Embryonic facial prominence (tissue), 1 donor: ENCODE data around the gene HOXA5.

ENCODE experiments used
- DNase-seq: peaks from one replicate; pipeline ENCODE4 v3.0.0-alpha.2; 2016; ENCODE audit errors: extremely low spot score

The HOXA5 gene

DNA sequence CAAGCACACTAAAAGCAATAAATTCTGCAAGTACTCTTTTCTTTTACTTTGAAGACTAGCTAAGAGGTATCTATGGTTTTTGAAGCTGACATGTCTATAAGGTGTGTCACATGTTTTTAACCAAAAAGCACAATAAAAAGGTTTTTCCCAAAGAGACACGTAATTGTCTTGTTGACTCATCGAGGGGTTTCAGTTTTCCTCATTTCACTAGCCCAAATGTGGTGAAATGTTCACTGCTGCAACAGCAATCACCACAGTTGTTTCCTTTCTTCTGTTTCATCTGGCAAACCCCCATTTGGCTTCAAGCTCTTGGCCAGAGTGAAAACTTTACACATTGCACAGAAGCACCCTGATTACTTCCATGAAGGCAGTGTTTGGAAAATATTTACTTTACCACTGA, 9.1 kb downstream of the HOXA5 start:
- no peak for DNase-seq

DNA sequence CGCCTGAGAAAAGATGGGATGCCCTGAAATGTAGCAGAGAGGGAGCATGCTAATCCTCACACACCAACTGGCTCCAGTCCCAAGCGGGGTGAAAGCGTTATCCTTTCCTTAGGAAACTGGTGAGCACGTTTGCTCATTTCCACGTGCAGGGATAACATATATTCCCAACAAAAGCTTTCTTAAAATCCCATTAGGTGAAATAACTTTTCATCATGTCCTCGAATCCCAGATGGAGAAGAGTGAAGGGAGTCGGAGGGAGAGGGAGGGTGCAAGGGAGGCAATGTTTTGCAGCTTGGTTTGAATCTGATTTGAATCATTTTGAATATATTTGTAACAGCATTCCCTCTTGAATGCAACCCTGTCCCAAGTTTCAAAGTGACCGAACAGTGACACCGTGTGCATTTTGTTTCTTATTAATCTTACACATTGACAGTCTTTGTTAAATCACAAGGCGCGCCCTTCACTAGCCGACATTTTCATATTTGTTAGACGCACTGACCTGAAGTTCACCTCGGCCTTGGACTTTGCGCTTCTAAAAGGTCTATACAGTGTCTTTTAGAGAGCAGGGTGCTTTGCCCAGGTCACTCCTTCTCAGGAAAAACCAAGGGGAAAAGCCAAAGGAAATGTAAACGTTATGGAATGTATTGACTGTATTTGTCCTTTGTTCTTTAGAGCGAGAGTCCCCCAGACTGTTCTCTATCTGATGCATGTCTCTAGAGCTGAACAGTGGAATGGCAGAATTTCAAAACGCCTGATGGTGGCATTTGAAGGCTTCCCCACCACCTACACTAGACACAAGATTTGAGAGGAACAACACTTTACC, 9.9 kb downstream of the HOXA5 start:
- DNase-seq, result no peak

DNA sequence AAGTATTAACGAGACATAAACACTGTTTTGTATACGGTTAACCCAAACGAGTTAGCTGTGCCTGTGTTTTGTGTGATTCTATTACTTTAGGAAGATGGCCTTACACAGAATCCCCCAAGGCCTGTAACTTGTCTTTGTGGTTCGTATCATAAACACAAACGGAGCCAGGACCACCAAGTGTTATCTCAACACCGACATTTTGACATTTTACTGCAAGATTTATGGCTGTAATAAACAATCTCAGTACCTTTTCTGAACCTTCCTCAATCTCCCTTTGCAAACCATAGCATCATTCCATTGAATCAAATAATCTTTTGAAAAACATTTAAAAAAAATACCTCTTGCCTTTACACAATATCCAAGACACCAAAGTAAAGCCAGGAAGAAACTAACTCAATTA, 10.5 kb downstream of the HOXA5 start:
- no peak for DNase-seq

DNA sequence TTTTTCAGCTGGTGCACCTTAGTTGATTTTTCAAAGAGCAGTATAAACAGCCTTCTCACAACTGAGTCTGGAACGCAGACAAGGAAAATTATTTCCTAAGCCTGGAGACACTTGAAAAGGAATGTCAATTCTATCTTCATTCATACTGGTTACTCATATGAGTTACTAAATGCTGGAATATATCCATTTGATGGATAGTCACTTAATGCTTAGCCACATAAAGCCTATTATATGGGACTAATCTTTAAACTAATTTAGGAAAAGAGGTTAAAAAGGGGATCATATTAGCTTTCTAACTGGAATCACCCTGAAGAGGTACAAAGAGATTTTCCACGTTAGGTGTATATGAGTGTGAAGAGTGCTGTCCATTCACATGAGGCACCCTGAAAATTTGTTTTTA, 11.3 kb downstream of the HOXA5 start:
- no peak for DNase-seq

DNA sequence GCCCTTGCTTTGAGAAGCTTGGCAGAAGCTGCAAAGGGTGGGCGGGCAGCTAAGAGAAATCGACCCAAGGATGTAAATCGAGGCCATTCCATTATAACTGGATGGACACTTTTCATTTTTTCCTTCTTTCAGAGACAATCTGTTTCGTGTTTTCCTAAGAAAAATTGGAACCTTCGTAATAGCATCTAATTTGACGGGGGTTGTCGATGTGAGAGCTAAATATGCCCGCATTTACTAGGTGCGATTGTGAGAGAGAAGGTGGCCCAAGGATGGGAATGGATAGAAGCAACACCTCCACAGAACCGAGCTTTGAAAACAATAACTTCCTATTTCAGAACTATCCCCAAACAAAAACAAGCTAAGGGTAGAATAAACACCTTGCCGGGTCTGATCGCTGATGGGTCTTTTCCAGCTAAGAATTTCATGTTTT, 12.1 kb downstream of the HOXA5 start:
- no peak for DNase-seq

DNA sequence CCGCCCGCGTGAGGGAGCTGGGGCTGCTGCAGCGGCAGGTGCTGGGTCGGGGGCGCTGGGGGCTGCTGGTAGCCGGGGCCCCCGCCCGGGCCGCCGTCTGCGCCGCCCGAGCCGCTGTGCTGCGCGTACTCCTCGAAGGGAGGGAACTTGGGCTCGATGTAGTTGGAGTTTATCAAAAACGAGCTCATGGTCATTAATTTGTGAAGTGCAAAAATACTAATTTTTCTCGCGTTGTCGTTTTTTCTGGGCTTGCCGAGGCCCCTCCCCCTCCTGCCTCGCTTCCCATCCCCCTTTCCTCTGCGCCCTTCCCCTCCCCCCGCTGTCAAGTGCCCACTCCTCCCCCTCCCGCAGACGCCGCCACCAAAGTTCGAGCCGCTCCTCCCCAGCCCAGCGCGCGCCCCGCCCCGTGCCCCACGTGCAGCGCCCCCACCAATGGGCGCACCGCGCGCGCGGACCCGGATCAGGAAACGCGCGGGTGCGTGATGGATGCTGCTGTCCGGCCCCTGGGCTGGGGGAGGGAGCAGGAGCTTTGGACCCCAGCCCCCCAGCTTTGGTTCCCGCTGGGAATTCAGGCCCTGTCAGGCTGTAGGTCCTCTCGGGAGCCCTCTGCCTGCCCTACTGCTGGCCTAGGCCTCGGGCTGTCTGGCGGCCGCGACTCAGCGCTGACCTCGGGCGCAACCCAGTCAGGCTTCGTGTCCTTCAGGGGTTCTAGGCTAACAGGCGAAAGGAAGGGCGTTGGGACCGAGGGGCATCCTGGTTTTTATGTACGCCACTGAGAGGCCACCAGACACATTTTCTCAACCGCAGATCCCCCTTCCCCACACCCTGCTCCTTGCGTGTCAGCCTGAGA, 12.7 kb downstream of the HOXA5 start, which contains the start of gene HOXA4:
TSS of gene HOXA4 (minus strand) at position 218 of the 850 bp plus-strand sequence. CDS start at position 194, 24 bp downstream.
- DNase-seq, result no peak

DNA sequence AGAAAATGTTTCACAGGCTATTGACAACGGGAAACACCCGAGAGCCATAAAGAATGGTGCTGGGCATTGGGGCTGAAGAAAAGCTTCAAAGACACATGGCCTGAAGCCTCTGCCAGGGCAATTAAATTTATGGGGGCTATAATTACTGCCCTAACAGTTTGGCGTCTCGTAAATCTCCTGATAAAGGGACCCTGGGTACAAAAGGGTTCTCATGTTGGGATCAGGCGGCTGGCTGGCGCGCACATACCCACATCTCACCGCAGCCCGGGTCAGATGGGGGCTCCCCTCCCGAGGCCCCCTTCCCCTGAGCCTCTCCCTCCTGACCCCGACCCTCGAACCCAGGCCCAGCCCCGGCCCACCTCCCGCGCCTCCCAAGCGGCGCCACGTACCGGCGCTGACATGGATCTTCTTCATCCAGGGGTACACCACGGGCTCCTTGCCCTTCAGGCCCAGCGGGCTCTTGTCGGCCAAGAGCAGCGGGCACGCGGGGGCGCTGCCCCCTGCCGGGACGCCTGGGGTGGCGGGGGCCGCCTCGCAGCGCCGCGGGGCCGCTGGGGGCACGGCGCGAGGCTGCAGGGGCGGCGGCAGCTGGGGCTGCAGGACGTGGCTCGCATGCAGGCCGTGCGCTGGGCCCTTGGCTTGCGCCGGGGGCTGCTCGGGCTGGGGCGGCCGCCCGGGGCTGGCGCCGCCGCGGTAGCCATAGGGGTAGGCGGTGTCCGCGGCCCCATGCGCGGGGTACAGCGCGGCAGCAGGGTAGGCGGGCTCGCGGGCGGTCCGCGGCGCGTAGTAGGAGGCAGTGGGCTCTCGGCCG, 13.5 kb downstream of the HOXA5 start:
- DNase-seq, result no peak

DNA sequence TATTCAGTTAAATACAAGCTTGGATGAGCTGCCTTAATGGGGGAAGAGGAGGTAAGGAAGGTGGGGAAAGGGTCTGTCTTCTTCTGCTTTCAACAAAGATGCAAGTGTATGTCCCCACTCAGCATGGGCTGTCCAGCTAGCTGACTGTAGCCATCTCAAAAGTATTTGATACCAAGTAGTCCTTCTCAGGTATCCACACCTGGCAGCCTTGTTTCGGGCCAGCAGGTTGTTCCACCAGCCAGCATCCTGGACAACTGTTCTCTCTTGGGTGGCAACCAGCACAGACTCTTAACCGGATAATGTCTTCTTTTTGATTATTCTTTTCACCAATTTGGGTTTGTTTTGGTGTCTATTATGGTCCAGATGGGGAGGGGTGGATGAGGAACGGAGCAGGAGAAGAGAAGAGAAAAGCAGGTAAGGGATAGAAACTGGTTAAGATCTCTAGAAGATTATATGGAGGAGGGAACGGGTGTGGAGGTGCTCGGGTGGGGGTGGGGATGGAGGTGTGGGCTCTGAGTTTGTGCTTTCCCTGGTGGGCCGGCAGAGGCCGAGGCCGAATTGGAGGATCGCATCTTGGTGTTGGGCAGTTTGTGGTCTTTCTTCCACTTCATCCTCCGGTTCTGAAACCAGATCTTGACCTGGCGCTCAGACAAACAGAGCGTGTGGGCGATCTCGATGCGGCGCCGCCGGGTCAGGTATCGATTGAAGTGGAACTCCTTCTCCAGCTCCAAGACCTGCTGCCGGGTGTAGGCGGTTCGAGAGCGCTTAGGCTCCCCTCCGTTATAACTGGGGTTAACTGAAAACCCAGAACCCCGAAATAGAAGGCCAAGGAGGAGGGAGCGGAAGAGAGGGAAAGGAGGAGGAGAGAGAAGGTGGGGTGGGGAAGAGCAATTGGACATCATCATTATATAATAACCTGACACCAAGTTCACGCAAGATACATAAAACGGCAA, 14.4 kb downstream of the HOXA5 start:
- no peak for DNase-seq

DNA sequence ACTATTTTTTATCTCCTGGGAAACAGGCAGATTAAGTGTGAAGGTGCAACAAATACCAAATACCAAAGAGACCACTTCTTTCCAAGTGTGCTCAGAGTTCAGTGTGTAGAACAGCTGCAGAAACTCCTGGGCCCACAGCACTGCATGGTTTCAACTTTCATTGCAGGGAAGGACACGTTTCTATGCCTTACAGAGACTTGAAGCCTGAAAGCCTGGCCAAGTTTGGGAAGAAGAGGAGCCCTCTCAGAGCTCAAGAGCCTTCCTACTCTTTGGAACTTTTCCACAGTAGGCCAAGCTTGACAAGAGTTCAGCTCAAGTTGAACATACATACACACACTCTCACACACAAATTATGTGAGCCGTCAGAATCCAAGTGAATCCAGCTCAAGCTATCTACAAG, 15.4 kb downstream of the HOXA5 start:
- DNase-seq, result no peak

DNA sequence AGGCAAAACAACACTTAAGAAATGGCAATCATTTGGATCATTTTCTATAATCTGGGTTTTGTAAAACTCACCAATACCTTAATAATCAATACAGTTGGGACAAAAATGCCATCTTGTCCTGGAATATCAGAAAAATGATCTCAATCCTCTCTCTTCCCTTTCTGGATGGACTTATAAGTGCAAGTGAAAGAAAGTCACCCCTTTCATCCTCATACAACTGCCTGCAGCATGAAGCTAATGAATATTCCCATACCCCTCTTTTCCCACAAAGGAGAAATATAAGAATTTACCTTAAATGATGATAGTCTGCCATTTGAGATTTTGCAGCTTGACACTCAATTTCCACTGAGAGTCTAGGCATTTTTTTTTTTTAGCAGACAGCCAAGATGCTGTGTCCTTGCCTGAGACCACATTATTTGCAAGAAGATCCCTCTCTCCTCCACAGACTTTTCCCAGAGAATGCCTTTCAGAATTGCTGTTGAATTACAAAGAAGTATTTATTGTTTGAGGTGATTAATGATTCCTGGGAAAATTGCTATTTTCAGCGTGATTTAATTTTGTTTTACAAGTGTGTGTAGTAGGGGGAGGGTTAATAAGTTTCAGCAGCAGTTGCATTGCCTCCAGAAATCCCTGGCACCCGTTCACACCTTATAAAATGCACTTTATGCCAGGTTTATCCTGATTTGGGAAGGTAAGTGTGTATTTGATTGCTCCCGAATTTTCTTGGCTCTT, 16.7 kb downstream of the HOXA5 start:
- DNase-seq, result no peak

DNA sequence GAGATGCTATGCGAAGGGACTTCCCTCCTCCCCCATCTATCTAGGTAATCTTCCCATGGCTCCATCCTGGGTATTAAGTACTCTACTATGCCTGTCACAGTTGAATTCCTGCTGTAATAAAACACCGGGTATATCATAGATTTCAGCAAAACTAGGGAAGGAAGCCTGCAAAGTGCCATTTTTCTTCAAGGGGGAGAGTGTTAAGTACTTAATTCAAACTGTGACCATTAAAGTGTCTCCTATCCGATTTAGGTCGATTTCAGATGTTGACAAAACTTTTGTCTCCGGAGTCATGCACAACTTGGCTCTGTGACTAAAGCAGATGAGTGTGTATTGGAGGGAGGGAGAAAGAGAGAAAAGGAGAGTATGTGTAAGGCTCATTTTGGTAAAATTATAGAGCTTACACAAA, 17.5 kb downstream of the HOXA5 start:
- no peak for DNase-seq

DNA sequence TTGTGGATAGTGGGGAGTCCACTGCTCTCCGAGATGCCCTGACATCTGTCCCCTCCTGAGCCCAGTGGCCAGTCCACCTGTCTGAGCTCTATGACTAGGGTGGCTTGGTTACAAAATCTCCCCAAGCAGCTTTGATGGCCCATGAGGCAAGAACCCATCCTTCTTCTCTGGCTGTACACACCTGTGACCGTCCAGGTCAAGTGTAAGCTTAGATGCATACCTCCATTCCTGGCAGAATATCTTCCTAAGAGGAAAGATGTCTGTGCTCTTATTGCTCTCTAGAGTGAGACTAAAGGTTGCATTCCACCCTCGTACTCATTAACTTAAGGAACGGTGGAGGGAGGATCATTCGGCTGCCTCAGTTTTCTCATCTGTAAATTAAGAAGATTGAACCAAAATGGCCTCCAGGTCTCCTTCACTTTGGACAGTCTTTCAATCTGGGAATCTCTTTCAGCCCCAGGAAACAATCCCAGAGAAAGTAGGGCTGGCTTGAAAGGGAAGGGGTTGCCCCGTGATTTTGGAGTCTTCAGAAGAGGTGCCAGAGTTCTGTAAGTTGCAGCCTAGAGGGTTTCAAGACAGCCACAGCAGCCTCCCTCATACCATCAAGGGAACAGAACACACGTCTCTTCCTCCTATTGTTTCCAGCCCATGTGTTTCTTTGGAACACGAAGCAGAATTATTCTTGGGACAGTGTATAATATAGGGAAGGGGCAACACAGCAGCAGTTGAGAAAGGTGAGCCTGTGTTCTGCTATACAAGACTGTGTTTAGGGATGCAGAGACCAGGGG, 18.4 kb downstream of the HOXA5 start:
- DNase-seq, result no peak

DNA sequence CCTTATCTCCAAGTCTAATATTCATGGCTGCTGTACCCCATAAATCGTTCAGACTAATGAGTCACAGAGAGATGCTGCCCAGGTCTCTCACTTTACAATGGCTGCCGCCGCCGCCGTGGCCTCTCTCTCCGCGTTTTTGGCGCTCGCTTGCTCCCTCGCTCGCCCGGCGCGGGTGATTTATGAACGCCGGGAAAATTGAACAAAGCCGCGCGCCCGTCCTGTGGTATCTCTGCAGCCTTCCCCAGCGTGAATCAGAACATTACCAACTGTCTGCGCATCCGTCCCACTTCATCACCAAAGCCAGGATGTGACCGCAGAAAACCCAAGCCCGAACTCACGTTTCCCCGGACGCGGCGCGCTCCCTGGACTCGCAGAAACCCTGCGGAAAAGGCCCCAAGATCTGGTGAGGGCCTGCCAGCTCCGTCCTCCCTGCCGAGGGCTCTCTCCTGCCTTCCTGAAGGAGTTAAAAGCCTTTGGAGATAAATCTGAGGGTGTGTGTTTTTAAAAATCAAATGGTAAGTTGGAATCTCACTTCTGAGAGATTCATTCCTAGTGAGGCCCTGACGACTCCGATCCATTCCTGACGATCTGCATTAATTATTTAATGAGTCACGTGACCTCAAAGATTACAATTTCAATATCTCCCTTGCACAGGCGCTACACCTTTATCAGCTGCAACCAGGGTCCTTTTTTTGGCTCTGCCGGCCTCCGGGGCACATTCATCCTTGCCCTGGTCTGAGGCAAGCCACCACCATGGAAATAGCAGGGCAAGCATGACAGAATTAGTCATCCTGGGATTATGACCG, 19.2 kb downstream of the HOXA5 start:
- DNase-seq, result no peak

DNA sequence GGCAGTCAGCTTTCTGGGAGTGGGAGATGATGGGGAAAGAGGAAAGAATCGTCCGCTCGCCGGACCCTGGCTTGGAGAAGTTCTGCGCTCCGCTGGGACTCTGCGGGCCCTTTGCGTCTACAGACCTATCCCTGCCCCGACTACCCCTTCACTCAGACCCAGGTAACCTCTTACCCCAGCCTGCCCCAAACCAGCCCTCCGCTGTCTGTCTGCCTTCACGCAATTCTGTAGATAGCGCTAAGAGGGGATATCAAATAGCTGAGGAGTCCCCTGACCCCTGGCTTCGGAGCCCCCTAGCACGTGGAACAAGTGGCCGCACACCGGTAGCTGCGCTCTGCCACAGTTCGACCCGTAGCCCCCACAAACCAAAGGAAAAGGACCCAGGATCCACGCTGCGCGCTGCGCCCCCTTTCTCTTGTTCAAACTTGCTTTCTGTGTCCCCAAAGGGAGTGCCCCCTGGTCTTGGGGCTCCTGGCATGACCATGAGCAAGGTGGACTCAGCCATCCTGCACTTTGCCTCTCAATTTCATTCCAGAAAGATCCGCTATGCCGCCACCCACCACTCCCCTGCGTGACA, 19.9 kb downstream of the HOXA5 start:
- DNase-seq, result no peak

DNA sequence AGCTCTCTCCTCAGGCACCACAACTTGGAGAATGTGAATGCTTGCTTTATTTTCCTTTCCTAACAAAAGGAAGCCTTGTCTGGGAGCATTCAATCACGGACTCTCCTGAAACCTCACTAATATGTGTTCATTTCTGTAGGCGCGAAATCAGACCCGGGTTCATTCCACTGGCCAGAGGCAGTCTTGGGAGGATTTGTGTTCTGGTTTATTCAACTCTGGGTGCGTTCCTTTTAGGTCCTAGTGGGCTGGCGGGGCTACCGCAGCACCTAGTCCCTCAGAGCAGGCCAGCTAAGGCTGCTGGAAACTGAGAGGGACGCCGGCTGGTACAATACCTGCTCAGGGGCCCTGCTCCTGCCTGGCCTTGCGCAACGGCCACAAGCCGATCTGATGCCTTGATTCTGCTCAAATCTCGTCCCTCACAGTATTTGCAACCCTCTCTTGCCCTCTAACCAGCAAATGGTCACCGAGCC, 20.4 kb downstream of the HOXA5 start:
- DNase-seq, result no peak

DNA sequence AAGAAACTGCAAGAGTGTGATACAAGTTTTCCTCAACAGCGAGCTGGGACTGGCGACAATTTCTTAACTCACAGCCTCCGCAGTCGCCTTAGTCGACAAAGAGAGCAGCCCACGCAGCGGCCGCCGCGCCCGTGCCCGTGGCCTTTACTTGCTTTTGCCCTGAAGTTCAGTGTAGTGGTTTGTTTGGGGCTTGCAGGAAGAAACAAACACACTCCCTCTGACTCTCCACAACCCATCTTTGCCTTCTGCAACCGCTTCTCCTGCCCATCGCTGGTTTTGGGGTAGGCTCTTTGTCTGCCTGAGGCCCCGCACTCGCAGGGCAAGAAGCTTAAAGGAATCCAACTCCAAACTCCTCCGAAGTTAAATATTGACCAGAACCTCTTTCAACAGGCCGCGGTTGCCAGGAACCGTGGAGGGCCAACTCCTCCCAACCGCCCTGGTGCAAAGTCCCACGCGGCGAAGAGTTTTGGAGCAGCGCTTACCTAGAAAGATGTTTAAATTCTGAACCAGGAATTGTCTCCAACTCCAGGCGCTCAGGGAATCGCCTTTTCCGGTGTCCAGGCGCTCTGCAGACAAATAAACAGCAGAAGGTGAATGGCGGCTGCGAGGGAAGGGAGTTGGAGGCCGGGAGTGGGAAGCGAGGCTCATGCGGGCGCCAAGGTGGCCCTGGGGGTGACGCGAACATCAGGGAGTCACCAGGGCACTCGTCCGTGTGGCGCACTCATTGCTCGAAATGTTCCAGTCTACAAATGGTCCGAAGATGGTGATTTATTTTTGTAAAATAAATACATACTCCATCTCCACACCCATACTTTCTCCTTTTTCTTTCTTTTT, 21.2 kb downstream of the HOXA5 start:
- DNase-seq, result no peak

DNA sequence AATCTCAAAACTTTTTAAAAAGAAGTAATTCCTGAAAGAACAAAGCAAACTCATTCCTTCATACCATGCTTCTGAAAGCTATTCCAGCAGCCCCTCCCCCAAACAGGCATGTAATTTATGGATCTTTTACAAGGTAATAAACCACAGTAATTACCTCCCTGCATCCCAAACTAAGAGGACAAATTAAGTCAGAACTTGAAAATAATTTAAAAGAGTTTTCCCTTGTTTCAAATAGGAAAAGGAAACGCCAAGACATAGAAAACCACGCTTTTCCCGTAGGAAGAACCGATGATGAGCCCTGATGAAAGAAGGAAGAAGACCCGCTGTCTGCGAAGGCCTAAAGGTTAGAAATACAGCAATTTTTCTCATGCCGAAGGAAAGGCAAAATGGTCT, 21.8 kb downstream of the HOXA5 start:
- no peak for DNase-seq
